ENCODE results near the gene STAC. TPM values are rescaled to one million over a fixed set of nuclear protein-coding genes. Genes with fewer than 3 reads are reported as not detected.

Gene STAC, protein sequence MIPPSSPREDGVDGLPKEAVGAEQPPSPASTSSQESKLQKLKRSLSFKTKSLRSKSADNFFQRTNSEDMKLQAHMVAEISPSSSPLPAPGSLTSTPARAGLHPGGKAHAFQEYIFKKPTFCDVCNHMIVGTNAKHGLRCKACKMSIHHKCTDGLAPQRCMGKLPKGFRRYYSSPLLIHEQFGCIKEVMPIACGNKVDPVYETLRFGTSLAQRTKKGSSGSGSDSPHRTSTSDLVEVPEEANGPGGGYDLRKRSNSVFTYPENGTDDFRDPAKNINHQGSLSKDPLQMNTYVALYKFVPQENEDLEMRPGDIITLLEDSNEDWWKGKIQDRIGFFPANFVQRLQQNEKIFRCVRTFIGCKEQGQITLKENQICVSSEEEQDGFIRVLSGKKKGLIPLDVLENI
- not detected for total RNA-seq

DNA sequence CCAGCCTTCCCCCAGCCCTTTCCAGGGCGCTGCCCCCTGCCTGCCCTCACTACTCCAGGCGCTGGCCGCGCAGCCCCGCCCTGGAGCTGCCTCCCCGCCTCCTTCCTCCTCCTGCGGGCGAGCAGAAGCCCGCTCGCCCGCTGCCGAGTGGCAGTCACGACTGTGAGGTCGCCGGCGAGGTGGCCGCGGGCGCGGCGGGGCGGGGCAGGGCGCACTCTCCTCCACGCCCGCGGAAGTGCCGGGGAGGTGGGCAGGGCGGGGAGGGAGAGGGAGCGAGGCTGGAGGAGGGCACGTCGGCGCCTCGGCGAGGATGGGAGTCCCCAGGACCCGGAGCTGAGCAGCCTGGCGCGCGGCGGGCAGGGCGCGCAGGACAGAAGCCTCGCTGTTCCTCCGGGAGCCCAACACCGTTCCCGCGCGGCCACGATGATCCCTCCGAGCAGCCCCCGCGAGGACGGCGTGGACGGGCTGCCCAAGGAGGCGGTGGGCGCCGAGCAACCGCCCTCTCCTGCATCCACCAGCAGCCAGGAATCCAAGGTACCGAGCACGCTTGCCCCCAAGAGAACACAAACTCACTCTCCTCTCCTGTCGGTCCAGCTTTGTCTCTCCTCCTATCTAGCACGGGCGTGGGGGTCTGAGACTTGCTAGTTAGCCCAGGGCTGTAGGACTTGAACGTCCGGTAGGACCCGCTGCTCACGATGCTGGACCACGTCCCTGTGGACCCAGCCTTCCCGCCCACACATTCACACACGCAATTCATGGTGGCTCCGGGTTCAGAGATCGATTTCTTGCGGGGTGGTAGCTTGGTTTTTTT, at the start of gene STAC:
Gene STAC, plus strand, starts transcription at position 284 of the 811 bp plus-strand sequence. Its CDS starts 140 bp downstream, at position 424.
- no peak within 1 kb of the TSS for H3K27ac Mint-ChIP-seq
- H3K9me3 Mint-ChIP-seq = no peaks in the 10 kb centered on the region
- H3K36me3 Mint-ChIP-seq (ENCODE audit: low read depth) = no peaks in the 10 kb centered on the region
- H3K4me1 Mint-ChIP-seq (ENCODE audit: low read depth) = peaks cover 4% of the 10 kb centered on the region
- H3K4me3 Mint-ChIP-seq = no peak within 1 kb of the TSS
- intact Hi-C loops (cut with micrococcal nuclease) = no loop called here
- DNase-seq = no peak
- CTCF ChIA-PET = interaction anchor here (0.6 kb wide), 1 partner anchor 1512 kb away, joined by 3 read pairs; no protein-coding TSS in a partner anchor
- peaks cover 31% of the 10 kb centered on the region for H3K27me3 Mint-ChIP-seq (ENCODE audit: low read depth)

DNA sequence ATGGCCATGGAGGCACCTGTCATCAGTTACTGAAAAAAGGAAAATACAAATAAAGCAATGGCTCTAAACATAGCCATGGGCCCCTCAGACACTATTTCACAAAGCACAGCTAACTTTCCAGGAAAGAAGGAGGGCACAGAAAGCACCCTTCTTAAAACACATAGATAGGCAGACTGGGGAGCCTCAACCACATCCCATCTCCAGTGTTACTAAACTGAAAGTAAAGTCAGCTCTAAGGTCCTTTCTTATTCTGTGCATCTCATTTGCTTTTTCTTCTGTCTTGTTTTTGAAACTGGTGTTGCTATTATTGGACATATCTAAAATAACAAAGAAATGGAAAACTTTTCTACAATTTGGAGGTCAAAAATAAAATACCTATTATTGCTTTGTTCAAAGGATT, 48.2 kb upstream of the STAC start:
- H3K27ac Mint-ChIP-seq = no peak overlapping the region
- H3K36me3 Mint-ChIP-seq (ENCODE audit: low read depth) = no peaks in the 10 kb centered on the region
- CTCF ChIA-PET = no interaction called here

DNA sequence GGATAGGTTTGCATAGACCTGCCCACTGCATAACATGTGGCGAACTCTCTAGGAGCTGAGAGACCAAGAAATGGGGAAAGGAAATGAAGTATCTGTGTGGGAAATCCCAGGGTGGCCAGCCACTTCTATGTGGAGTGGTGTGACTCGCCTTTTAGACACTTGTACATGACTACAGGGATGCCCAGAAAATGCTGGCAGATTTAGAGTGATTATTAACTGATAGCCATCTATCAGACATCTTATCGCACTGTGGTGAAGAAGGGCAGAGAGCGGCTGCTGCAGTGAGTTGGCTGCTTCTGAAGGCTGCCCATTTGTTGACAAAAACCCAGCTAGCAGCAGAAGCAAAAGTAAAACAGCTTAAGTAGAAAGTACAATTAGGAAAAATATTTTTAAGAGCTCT, 18.1 kb upstream of the STAC start:
- no peaks in the 10 kb centered on the region for H3K4me1 Mint-ChIP-seq (ENCODE audit: low read depth)
- H3K9me3 Mint-ChIP-seq = no peaks in the 10 kb centered on the region
- H3K27me3 Mint-ChIP-seq (ENCODE audit: low read depth) = no peaks in the 10 kb centered on the region
- H3K4me3 Mint-ChIP-seq = no peak overlapping the region
- H3K36me3 Mint-ChIP-seq (ENCODE audit: low read depth) = no peaks in the 10 kb centered on the region
- DNase-seq = no peak
- H3K27ac Mint-ChIP-seq = no peak overlapping the region
- intact Hi-C loops (cut with micrococcal nuclease) = no loop called here
- CTCF ChIA-PET = no interaction called here

More for the DNA sequence above, 48.2 kb upstream of the STAC start:
- intact Hi-C loops (cut with micrococcal nuclease) = no loop called here
- H3K9me3 Mint-ChIP-seq = peaks cover 1% of the 10 kb centered on the region
- no peak for DNase-seq
- no peaks in the 10 kb centered on the region for H3K27me3 Mint-ChIP-seq (ENCODE audit: low read depth)
- no peaks in the 10 kb centered on the region for H3K4me1 Mint-ChIP-seq (ENCODE audit: low read depth)
- H3K4me3 Mint-ChIP-seq = no peak overlapping the region

DNA sequence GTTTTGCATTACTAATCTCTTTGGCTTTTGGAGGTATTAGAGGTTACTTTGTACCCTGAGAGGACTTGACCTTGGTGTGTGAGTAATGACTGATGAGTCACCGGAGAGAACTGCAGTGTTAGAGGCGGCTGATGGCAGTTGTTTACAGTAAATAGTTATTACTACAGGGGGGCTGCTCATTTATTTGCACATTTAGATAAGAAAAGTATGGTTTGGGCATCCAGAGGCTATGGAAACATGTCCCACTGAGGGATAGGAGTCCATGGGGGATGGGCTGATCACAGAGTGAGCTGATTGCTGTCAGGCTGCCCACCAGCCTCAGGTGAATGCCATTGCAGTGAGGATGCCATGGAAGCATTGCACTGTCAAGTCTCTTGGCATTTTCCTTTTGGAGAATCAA, 17.3 kb upstream of the STAC start:
- Mint-ChIP-seq H3K27ac (no peak overlapping the region), H3K36me3 (ENCODE audit: low read depth) (no peaks in the 10 kb centered on the region), H3K9me3 (no peaks in the 10 kb centered on the region), H3K4me1 (ENCODE audit: low read depth) (no peaks in the 10 kb centered on the region), H3K27me3 (ENCODE audit: low read depth) (no peaks in the 10 kb centered on the region), H3K4me3 (no peak overlapping the region)
- CTCF ChIA-PET = no interaction called here
- DNase-seq = no peak
- intact Hi-C loops (cut with micrococcal nuclease) = no loop called here

DNA sequence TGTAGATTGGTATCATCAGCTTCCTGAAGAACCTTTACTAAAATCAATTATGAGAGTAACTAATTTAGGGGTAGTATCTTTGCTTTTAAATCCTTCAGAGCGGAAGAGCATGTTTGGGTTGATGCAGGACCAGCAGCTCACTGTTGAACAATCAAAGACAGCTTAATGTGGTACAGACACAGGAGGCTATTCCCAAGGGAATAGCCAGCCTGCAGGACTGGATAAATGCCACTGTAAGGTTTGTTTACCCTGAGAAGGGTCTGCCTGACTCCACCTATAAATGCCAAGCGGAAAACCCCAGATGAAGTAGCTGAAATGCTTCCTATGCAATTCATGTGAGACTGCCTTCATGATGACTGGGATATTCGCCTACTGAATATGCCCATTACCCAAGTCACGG, 16.0 kb upstream of the STAC start:
- intact Hi-C loops (cut with micrococcal nuclease) = no loop called here
- Mint-ChIP-seq H3K9me3 (no peaks in the 10 kb centered on the region), H3K36me3 (ENCODE audit: low read depth) (no peaks in the 10 kb centered on the region), H3K27me3 (ENCODE audit: low read depth) (no peaks in the 10 kb centered on the region), H3K27ac (no peak overlapping the region), H3K4me3 (no peak overlapping the region), H3K4me1 (ENCODE audit: low read depth) (no peaks in the 10 kb centered on the region)
- CTCF ChIA-PET = no interaction called here
- DNase-seq = no peak

DNA sequence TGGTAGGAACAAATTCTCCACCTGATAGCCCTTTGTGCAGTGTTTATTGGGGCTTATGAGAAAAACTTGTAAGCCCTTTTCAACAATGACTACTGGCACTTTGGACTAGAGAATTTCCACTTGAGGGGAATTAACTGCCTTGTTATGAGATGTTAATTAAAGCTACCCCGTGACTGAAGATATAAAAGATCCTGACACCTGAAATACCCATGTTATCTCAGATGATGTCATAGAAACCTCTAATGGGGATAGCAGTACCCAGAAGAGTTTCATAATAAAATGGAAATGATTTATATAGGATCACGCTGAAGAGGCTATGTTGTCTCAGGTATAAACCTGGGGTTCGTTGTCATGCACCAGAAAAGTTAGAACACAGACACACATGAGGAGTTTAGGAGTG, 14.5 kb upstream of the STAC start:
- no peaks in the 10 kb centered on the region for H3K36me3 Mint-ChIP-seq (ENCODE audit: low read depth)
- H3K4me1 Mint-ChIP-seq (ENCODE audit: low read depth) = no peaks in the 10 kb centered on the region
- CTCF ChIA-PET = no interaction called here
- H3K27ac Mint-ChIP-seq = no peak overlapping the region
- H3K4me3 Mint-ChIP-seq = no peak overlapping the region
- intact Hi-C loops (cut with micrococcal nuclease) = no loop called here
- H3K9me3 Mint-ChIP-seq = no peaks in the 10 kb centered on the region
- H3K27me3 Mint-ChIP-seq (ENCODE audit: low read depth) = no peaks in the 10 kb centered on the region
- no peak for DNase-seq

DNA sequence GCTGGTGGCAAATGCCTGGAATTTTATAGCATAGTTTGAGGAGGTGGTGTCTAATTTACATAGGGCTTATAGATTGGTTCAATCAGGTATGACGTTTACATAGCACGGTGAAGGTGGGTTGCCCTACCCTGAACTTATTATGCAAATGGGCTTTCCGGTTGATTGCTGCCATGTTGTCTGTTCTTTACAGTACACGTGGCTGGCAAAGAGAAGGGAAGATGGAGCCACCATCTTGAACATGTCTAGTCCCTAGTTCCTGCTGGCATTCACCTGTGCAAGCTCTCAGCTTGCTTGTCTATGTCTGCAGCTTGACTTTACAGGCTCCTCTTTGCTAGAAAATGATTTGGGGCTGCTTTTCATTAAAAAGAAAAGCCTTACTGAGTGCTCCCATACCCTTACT, 14.0 kb upstream of the STAC start:
- Mint-ChIP-seq H3K27me3 (ENCODE audit: low read depth) (peaks cover 2% of the 10 kb centered on the region), H3K4me3 (no peak overlapping the region), H3K36me3 (ENCODE audit: low read depth) (no peaks in the 10 kb centered on the region), H3K9me3 (no peaks in the 10 kb centered on the region), H3K4me1 (ENCODE audit: low read depth) (no peaks in the 10 kb centered on the region), H3K27ac (no peak overlapping the region)
- CTCF ChIA-PET = no interaction called here
- intact Hi-C loops (cut with micrococcal nuclease) = no loop called here
- no peak for DNase-seq

DNA sequence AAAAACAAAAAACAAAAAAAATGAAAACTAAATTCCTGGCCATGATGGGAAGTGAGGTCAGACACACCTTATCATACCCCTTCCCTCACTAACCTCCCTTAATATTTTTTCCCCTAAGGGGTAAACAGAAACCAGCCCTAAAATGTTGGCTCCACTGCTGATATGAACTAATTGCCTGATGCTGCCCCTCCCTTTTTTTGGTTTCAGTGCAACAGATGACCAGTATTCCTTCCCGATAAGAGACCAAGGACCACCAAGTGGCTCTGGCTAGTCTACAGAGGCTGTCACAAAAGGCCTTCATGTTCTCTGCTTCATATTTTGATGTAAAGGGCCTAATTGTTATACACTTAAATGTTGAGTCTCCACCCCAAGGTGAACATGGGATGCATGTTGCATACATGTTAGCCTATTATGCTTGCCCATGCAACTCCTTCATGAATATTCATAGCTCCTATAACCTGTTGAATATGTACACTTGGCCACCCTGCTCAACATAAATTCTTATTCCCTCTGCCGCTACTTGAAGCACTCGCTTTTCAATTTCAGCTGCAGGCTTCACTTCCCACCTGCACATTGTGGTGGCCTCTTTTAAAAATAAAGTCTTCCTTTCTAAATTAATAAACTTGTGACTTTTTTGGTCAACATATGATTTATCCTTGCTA, 12.3 kb upstream of the STAC start:
- intact Hi-C loops (cut with micrococcal nuclease) = no loop called here
- no peak for DNase-seq

DNA sequence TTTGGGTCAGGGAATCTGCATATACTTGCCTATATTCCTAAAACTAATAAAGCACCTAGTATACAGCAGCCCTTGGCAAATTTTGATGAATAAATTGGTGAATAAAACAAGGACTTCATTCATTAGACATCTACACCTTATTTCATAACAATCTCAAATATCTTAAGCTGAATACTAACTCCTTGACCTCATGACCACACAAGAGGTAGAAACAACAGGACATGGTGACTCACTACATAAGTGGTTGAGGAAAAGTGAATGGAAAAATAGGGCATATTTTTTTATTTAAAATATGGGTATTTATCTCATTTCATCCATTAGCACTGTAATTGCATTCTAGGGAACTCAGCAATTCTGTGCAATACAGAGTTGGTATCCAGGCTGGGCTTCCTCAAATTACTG, 7.8 kb upstream of the STAC start:
- H3K27ac Mint-ChIP-seq = no peak overlapping the region
- CTCF ChIA-PET = no interaction called here
- no peaks in the 10 kb centered on the region for H3K36me3 Mint-ChIP-seq (ENCODE audit: low read depth)
- H3K4me1 Mint-ChIP-seq (ENCODE audit: low read depth) = no peaks in the 10 kb centered on the region
- intact Hi-C loops (cut with micrococcal nuclease) = no loop called here
- H3K9me3 Mint-ChIP-seq = no peaks in the 10 kb centered on the region
- no peak overlapping the region for H3K4me3 Mint-ChIP-seq
- H3K27me3 Mint-ChIP-seq (ENCODE audit: low read depth) = peaks cover 6% of the 10 kb centered on the region
- no peak for DNase-seq

More for the DNA sequence above, 12.3 kb upstream of the STAC start:
- Mint-ChIP-seq H3K36me3 (ENCODE audit: low read depth) (no peaks in the 10 kb centered on the region), H3K9me3 (no peaks in the 10 kb centered on the region), H3K27ac (no peak overlapping the region), H3K4me3 (no peak overlapping the region), H3K4me1 (ENCODE audit: low read depth) (no peaks in the 10 kb centered on the region), H3K27me3 (ENCODE audit: low read depth) (peaks cover 2% of the 10 kb centered on the region)
- CTCF ChIA-PET = no interaction called here

DNA sequence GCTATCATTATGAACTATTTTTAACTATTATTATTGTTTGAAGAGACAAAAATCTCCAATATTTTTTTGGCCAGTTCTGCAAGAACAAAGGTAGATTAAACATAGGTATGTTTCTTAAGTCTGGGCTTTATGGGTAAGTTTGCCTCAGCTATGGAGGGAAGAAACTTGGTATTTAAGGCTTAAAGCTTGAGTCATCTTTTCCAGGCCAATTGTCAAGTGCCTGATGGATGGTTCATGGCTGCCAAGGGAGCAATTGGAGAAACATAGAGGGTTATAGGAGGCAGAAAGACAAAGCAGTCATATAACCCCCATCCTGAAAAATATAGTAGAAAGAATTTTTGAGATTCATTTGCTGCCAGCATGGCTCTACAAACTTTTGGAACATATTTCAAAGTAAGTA, 7.2 kb upstream of the STAC start:
- H3K9me3 Mint-ChIP-seq = no peaks in the 10 kb centered on the region
- no peaks in the 10 kb centered on the region for H3K4me1 Mint-ChIP-seq (ENCODE audit: low read depth)
- H3K36me3 Mint-ChIP-seq (ENCODE audit: low read depth) = no peaks in the 10 kb centered on the region
- no peak overlapping the region for H3K4me3 Mint-ChIP-seq
- H3K27me3 Mint-ChIP-seq (ENCODE audit: low read depth) = peaks cover 6% of the 10 kb centered on the region
- DNase-seq = no peak
- H3K27ac Mint-ChIP-seq = no peak overlapping the region
- intact Hi-C loops (cut with micrococcal nuclease) = no loop called here
- CTCF ChIA-PET = no interaction called here

DNA sequence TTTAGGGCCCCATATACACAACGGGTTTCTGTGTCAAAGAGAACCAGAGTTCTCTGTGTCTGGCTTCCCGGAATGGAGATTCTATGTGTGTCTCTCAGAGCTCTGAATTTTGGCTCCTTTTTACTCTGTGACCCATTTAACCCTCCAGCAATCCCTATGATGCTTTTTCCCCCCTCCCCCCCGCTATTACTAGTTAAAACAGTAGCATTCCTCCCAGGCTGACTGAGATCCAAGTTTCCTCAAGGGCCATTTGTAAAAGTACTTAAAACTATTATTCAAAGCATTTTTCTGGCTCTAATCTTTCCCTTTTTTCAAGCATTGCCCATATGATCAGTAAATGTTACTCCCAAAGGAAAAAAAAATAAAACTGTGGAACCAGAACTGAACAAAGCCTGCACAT, 6.6 kb upstream of the STAC start:
- CTCF ChIA-PET = no interaction called here
- H3K27ac Mint-ChIP-seq = no peak overlapping the region
- H3K36me3 Mint-ChIP-seq (ENCODE audit: low read depth) = no peaks in the 10 kb centered on the region
- DNase-seq = no peak
- H3K4me3 Mint-ChIP-seq = no peak overlapping the region
- intact Hi-C loops (cut with micrococcal nuclease) = no loop called here
- peaks cover 6% of the 10 kb centered on the region for H3K27me3 Mint-ChIP-seq (ENCODE audit: low read depth)
- H3K4me1 Mint-ChIP-seq (ENCODE audit: low read depth) = no peaks in the 10 kb centered on the region
- H3K9me3 Mint-ChIP-seq = no peaks in the 10 kb centered on the region

DNA sequence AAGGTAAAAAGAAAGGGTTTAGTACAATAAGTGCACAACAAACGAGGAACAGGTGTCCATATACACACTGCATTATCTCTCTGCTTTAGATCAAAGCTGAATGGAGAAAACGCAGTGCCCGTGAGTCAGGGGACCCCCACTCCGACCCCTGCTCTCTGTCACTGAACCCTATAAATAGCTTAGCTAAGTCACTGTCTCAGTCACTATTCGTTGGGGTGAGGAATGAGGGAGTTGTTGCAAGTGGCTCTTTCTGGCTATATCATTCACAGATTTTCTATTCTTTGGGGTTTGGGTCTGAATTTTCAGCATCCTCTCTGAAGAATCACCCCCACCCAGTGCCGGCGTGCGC, 458 bp upstream of the STAC start:
- Mint-ChIP-seq H3K4me3 (no peak overlapping the region), H3K36me3 (ENCODE audit: low read depth) (no peaks in the 10 kb centered on the region), H3K4me1 (ENCODE audit: low read depth) (peaks cover 4% of the 10 kb centered on the region), H3K27ac (no peak overlapping the region), H3K27me3 (ENCODE audit: low read depth) (peaks cover 31% of the 10 kb centered on the region), H3K9me3 (no peaks in the 10 kb centered on the region)
- no peak for DNase-seq
- intact Hi-C loops (cut with micrococcal nuclease) = no loop called here
- CTCF ChIA-PET = interaction anchor here (0.6 kb wide), 1 partner anchor 1512 kb away, joined by 3 read pairs; no protein-coding TSS in a partner anchor
